Activated CD4-positive, alpha-beta T cell treated with anti-CD3 and anti-CD28 coated beads, Interleukin-2, amount 10 ng/mL, durations not matched to agents 24 days and 14 days (primary cell): ENCODE measurements around the gene SCN9A. TPM values are rescaled to one million over a fixed set of nuclear protein-coding genes. Genes with fewer than 3 reads are reported as not detected.

Source experiments
- DNase-seq: peaks from one replicate; pipeline ENCODE4 v3.0.0; 2022
- H3K27ac Mint-ChIP-seq: one replicate; pipeline ENCODE4 v1.8.0; 2022; ENCODE audit warnings: mild to moderate bottlenecking, mixed read lengths
- H3K27me3 Mint-ChIP-seq: one replicate; pipeline ENCODE4 v1.8.0; 2022; ENCODE audit warnings: mixed read lengths
- H3K36me3 Mint-ChIP-seq: one replicate; pipeline ENCODE4 v1.8.0; 2022; ENCODE audit warnings: low read depth, mild to moderate bottlenecking, mixed read lengths
- H3K4me1 Mint-ChIP-seq: one replicate; pipeline ENCODE4 v1.8.0; 2021; ENCODE audit warnings: mixed read lengths
- H3K4me3 Mint-ChIP-seq: one replicate; pipeline ENCODE4 v1.8.0; 2022; ENCODE audit warnings: mild to moderate bottlenecking, moderate library complexity, mixed read lengths
- H3K9me3 Mint-ChIP-seq: one replicate; pipeline ENCODE4 v1.8.0; 2021; ENCODE audit warnings: mixed read lengths
- intact Hi-C: fragments of 100-400 bp; cut with micrococcal nuclease; formaldehyde crosslinking; loops from one replicate; pipeline ENCODE4 v1.15.1; 2023
- total RNA-seq: library from RNA; stranded (reverse); gene quantifications from 2 replicates; pipeline ENCODE4 v1.2.3, GENCODE V29; 2022

SCN9A gene
- total RNA-seq, 1 donor from 2014 or later, result not detected

DNA sequence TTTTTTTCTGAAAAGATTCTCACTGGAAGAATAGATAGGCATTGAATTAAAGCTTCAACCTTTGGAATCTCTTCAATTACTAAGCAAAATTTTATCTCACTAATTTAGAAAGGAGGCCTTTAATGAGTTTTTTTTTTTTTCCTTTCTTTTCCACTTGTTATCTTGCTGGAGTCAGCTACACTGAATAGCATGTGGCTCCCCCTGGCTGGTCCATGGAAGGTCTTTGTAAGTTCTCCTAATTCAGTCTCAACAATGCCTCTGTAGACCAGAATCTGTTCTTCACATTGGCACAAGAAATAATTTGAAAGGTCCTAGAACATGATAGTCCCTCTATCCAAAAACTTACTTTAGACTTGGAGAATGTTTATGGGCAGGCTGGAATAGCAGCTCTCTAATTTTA is 223.7 kb downstream of the SCN9A start:
- H3K27ac Mint-ChIP-seq, result no peak overlapping the region
- H3K4me1 Mint-ChIP-seq, result no peaks in the 10 kb centered on the region
- H3K9me3 Mint-ChIP-seq, result no peaks in the 10 kb centered on the region
- intact Hi-C loops, result no loop called here
- no peak overlapping the region for H3K4me3 Mint-ChIP-seq
- H3K27me3 Mint-ChIP-seq, result peaks cover 1% of the 10 kb centered on the region
- no peaks in the 10 kb centered on the region for H3K36me3 Mint-ChIP-seq
- DNase-seq, result no peak

- Mint-ChIP-seq H3K36me3 (no peaks in the 10 kb centered on the region), H3K9me3 (no peaks in the 10 kb centered on the region), H3K27ac (no peak overlapping the region), H3K4me1 (no peaks in the 10 kb centered on the region), H3K27me3 (peaks cover 1% of the 10 kb centered on the region), H3K4me3 (no peak overlapping the region)
- no peak for DNase-seq
- intact Hi-C loops, result no loop called here
Observed at GRCh38 chr2:166148500-166149400, 227.0 kb downstream of the SCN9A start.

- intact Hi-C loops, result no loop called here
- peaks cover 1% of the 10 kb centered on the region for H3K27me3 Mint-ChIP-seq
- no peaks in the 10 kb centered on the region for H3K4me1 Mint-ChIP-seq
- no peak overlapping the region for H3K27ac Mint-ChIP-seq
- H3K36me3 Mint-ChIP-seq, result no peaks in the 10 kb centered on the region
- no peaks in the 10 kb centered on the region for H3K9me3 Mint-ChIP-seq
- H3K4me3 Mint-ChIP-seq, result no peak overlapping the region
- DNase-seq, result no peak
Observed at GRCh38 chr2:166147883-166148282, 227.9 kb downstream of the SCN9A start.

Other genes starting within 250 kb of the SCN9A start
- not detected in 2 replicates for gene SCN1A, start 247.9 kb downstream of the SCN9A start, total RNA-seq
- gene SCN7A, start 118.3 kb upstream of the SCN9A start, total RNA-seq, result not detected in 2 replicates